SK-N-MC (cell line): ENCODE measurements around the gene NTRK2.

Experiments
- DNase-seq: peaks from one replicate; pipeline ENCODE4 v3.0.0-alpha.2; 2011; ENCODE audit warnings: low read depth, low spot score
- H3K27ac ChIP-seq: fragments of 200-600 bp; sonication (generic); 2 replicates; pipeline ENCODE4 v1.5.1; 2016; ENCODE audit warnings: mixed run types
- H3K36me3 ChIP-seq: fragments of 200-600 bp; sonication (generic); 2 replicates; pipeline ENCODE4 v1.6.1; 2017; ENCODE audit warnings: antibody characterized with exemption, low read length, mixed read lengths; ENCODE audit not compliant: insufficient read depth
- H3K4me3 ChIP-seq: fragments of 200-600 bp; sonication (generic); 2 replicates; pipeline ENCODE4 v1.5.1; 2016
- H3K9ac ChIP-seq: fragments of 200-600 bp; sonication (generic); 2 replicates; pipeline ENCODE4 v1.8.0; 2017; ENCODE audit warnings: mixed run types, mixed read lengths; ENCODE audit not compliant: insufficient read length
- H3K9me3 ChIP-seq: fragments of 200-600 bp; sonication (generic); 2 replicates; pipeline ENCODE4 v1.6.1; 2017; ENCODE audit warnings: low read depth, mild to moderate bottlenecking, antibody characterized with exemption, low read length, moderate library complexity, mixed read lengths
- EZH2 ChIP-seq: fragments of 200-600 bp; sonication (generic); IDR thresholded peaks from one replicate; pipeline ENCODE4 v1.6.1; 2017; ENCODE audit warnings: antibody characterized with exemption
- FOXP2 ChIP-seq: optimal IDR thresholded peaks from 2 replicates; pipeline ENCODE3; 2011; ENCODE audit warnings: mild to moderate bottlenecking, moderate library complexity; ENCODE audit not compliant: insufficient read depth; ENCODE audit errors: extremely low read length, control extremely low read depth
- POLR2AphosphoS5 ChIP-seq: IDR thresholded peaks from 2 replicates; pipeline ENCODE4 v1.6.1; 2012; ENCODE audit warnings: mild to moderate bottlenecking, low read depth, low read length, borderline replicate concordance

Gene NTRK2

DNA sequence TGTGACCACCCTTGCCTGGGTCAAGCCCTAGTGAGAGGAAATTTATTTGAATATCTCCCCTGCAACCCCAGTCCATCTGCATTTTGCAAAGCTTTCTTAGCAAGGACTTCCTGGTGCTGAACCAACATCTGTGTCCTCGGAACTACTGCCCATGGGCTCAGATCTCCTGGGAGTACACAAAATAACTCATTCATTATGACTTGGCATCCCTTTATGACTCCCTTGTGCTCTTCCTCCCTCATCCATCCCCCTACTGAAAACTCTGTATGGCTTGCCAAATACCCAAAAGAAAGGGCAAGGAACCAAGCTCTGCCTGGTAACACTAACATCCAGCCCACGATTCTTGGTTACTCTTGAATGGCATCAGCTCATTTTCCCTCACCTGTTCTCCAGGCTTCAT is 368.5 kb downstream of the NTRK2 start:
- no peaks in the 10 kb centered on the region for H3K36me3 ChIP-seq
- H3K27ac ChIP-seq: no peak overlapping the region
- TF ChIP-seq FOXP2: no peak
- no peak for TF ChIP-seq POLR2AphosphoS5
- no peak for TF ChIP-seq EZH2
- H3K9me3 ChIP-seq: no peaks in the 10 kb centered on the region
- no peak overlapping the region for H3K4me3 ChIP-seq
- no peak overlapping the region for H3K9ac ChIP-seq
- DNase-seq: no peak

DNA sequence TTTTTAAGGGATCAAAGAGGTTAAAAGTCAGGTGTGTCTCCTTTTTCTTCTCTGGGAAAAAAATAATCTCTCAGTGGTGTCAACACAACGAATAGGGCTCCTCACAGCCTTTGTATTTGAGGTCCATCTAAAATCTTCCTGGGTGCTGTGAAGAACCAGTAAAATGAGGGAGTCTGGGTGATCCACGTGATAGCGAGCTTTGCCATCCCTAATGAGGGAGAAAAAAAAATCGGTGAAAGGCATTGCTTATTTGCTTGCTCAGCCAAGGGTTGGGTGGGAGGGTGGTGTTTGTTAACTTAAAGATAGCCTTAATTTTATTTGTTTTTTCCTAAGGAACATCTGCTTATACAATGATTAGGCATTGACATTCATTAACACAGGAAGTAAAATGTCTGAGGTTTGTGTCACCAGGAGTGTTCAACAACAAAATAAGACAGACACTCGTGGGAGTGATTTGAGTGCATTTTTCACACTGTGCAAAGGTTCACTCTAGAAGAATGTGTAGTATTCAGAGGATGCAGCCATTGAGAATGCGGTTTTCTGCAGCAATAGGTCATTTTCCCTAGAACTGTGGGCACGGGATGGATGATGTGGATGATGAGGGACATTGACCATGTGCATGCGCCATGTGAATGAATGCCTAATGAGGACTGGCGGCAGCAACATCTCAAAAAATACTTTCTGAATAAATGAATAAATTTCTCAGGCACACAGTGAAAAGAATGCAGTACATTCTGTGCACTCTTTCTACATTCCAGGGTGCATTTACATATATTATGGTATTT is 369.5 kb downstream of the NTRK2 start:
- DNase-seq: no peak
- TF ChIP-seq EZH2 (no peak), POLR2AphosphoS5 (no peak), FOXP2 (no peak)
- Histone ChIP-seq H3K36me3 (no peaks in the 10 kb centered on the region), H3K9ac (no peak overlapping the region), H3K27ac (no peak overlapping the region), H3K9me3 (no peaks in the 10 kb centered on the region), H3K4me3 (no peak overlapping the region)

- no peak overlapping the region for H3K4me3 ChIP-seq
- no peak for TF ChIP-seq FOXP2
- TF ChIP-seq EZH2: no peak
- no peak for TF ChIP-seq POLR2AphosphoS5
- no peak for DNase-seq
- H3K36me3 ChIP-seq: no peaks in the 10 kb centered on the region
- no peak overlapping the region for H3K27ac ChIP-seq
- no peak overlapping the region for H3K9ac ChIP-seq
- no peaks in the 10 kb centered on the region for H3K9me3 ChIP-seq
Observed at GRCh38 chr9:85040146-85040545, 370.6 kb downstream of the NTRK2 start.

DNA sequence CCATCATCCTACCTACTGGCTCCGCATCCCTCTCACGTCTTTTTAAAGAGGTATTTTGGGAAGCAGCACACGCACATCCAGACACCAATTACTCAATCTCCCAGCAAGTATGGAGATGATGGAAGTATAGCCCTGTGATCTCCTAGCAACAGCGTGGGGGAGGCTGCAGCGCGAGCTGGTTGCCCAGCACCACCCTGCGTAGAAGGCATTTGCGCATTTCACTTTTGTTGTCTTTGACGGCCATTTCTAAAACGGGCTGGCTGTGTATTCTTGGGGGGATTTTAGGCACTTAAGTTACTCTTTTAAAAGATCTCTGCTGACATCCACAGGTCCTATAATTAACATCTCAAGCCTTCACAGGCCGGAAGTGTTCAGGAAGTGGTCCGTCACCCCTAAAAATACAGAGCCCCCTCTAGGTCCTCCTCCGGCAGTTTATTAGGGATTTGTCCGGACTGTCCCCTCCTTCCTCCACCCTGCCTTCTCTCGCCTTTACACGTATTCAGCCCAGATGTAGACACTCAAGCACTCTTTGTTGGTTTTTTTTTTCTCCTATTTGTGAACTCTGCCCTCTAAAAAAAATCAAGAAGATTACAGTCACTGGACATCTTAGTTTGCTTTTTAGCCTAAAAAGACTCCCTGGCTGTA is 371.4 kb downstream of the NTRK2 start:
- Histone ChIP-seq H3K4me3 (no peak overlapping the region), H3K9me3 (no peaks in the 10 kb centered on the region), H3K9ac (no peak overlapping the region), H3K36me3 (no peaks in the 10 kb centered on the region), H3K27ac (no peak overlapping the region)
- DNase-seq: no peak
- no peak for TF ChIP-seq EZH2
- TF ChIP-seq FOXP2: no peak
- no peak for TF ChIP-seq POLR2AphosphoS5

DNA sequence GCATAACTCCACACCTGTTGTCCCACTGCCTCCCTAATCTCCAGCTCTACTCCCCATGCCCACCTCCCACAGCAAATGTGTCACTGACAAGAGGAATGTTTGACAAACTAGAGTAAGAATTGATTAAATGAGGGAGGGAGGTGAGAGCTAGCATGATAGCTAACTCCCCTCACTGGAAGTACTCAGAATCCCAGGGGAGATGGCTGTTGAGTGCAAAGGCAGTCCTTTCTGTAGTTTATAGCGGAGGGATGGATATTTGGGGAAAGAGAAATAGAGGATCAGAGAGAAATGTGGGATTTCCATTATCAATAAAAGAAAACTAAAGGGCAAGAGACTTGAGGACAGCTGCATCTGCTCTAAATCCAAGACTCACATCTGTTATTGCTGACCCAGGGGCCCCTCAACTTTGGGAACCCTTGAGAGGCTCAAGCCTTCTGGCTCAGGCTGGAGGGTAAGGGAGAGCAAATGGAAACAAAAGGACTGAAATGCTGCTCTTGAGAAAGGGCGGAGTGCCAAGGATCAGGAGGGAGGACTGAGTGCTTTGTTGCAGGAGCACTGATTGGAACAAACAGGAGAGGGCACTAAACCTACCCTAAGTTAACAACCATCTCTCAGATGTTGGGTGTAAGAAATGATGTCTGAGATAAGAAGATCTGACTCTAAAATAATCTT is 372.1 kb downstream of the NTRK2 start:
- no peak for DNase-seq
- TF ChIP-seq POLR2AphosphoS5 (no peak), EZH2 (no peak), FOXP2 (no peak)
- H3K36me3 ChIP-seq: no peaks in the 10 kb centered on the region

DNA sequence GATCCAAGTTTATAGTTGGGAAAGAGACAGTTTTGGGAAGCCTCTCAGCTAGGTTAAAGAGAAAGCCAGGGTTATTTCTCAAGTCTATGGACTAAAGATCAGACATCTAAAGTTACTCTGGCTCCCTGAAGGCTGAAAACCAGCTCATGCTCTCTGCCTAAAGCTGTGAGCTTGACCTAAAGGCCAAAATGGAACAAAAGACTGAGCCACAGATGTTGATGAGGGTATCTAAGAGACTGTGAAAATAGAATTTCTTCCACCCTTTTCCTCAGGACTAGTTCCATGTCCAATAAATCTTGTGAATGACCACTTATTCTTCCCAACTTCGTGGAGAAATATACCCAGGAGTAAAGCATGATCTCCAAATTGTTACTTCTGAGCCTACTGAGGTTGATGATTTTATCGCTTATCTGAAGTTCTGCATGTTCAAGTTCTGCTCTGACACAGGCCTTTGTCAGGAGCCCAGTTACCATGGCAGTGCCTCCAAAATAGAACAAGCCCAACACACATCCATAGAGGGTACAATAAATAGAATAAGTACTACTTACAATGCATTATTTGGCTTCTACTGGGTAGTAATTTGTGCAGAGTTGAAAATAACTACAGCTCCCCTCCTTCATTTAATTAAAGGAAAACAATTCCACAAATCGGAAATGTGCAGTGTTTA is 373.6 kb downstream of the NTRK2 start:
- H3K36me3 ChIP-seq: no peaks in the 10 kb centered on the region
- H3K9me3 ChIP-seq: no peaks in the 10 kb centered on the region
- DNase-seq: no peak
- no peak overlapping the region for H3K9ac ChIP-seq
- no peak overlapping the region for H3K4me3 ChIP-seq
- no peak overlapping the region for H3K27ac ChIP-seq
- TF ChIP-seq FOXP2: no peak
- no peak for TF ChIP-seq POLR2AphosphoS5
- TF ChIP-seq EZH2: no peak

More for the DNA sequence above, 372.1 kb downstream of the NTRK2 start:
- no peak overlapping the region for H3K9ac ChIP-seq
- H3K27ac ChIP-seq: no peak overlapping the region
- no peak overlapping the region for H3K4me3 ChIP-seq
- no peaks in the 10 kb centered on the region for H3K9me3 ChIP-seq

- Histone ChIP-seq H3K4me3 (no peak overlapping the region), H3K9me3 (no peaks in the 10 kb centered on the region)
- TF ChIP-seq POLR2AphosphoS5 (no peak), FOXP2 (no peak), EZH2 (no peak)
Observed at GRCh38 chr9:85045271-85045670, 375.7 kb downstream of the NTRK2 start.

GRCh38 chr9:85046475-85046874 is 376.9 kb downstream of the NTRK2 start:
- H3K4me3 ChIP-seq: no peak overlapping the region
- DNase-seq: no peak
- TF ChIP-seq EZH2: no peak
- TF ChIP-seq FOXP2: no peak
- TF ChIP-seq POLR2AphosphoS5: no peak
- no peak overlapping the region for H3K27ac ChIP-seq
- no peaks in the 10 kb centered on the region for H3K9me3 ChIP-seq
- H3K36me3 ChIP-seq: no peaks in the 10 kb centered on the region
- H3K9ac ChIP-seq: no peak overlapping the region

More at GRCh38 chr9:85045271-85045670, 375.7 kb downstream of the NTRK2 start:
- H3K9ac ChIP-seq: no peak overlapping the region
- no peak overlapping the region for H3K27ac ChIP-seq
- H3K36me3 ChIP-seq: no peaks in the 10 kb centered on the region
- no peak for DNase-seq
